Endodermal cell (in vitro differentiated cells): ENCODE data around the gene PELI2. TPM values are rescaled to one million over a fixed set of nuclear protein-coding genes. Genes with fewer than 3 reads are reported as not detected.

ENCODE experiments used
- DNase-seq: peaks from one replicate; pipeline ENCODE4 v3.0.0-alpha.2; 2017
- H3K27ac ChIP-seq: 2 replicates; pipeline ENCODE4 v1.5.1; 2013; ENCODE audit warnings: mild to moderate bottlenecking, low read depth, low read length, moderate library complexity
- H3K27me3 ChIP-seq: 2 replicates; pipeline ENCODE4 v1.6.1; 2013; ENCODE audit warnings: mild to moderate bottlenecking, low read length, moderate library complexity; ENCODE audit not compliant: insufficient read depth, control insufficient read depth, poor library complexity, severe bottlenecking
- H3K36me3 ChIP-seq: 2 replicates; pipeline ENCODE4 v1.7.0; 2013; ENCODE audit warnings: mild to moderate bottlenecking, low read length, moderate library complexity; ENCODE audit not compliant: control insufficient read depth, insufficient read depth
- H3K4me1 ChIP-seq: one replicate; pipeline ENCODE4 v1.7.0; 2013; ENCODE audit warnings: low read length; ENCODE audit not compliant: control insufficient read depth, insufficient read depth
- H3K4me3 ChIP-seq: 2 replicates; pipeline ENCODE4 v1.5.1; 2013; ENCODE audit warnings: mild to moderate bottlenecking, low read length, moderate library complexity
- H3K9ac ChIP-seq: 2 replicates; pipeline ENCODE4 v1.6.1; 2013; ENCODE audit warnings: mild to moderate bottlenecking, low read length, moderate library complexity; ENCODE audit not compliant: poor library complexity, severe bottlenecking; ENCODE audit errors: extremely low read depth
- H3K9me3 ChIP-seq: 2 replicates; pipeline ENCODE4 v1.6.1; 2013; ENCODE audit warnings: mild to moderate bottlenecking, low read length, moderate library complexity; ENCODE audit not compliant: control insufficient read depth
- H3K27ac Mint-ChIP-seq: 2 replicates; pipeline ENCODE4 v1.8.0; 2020; ENCODE audit warnings: mixed read lengths
- H3K27me3 Mint-ChIP-seq: 2 replicates; pipeline ENCODE4 v1.8.0; 2021; ENCODE audit warnings: mild to moderate bottlenecking, mixed read lengths; ENCODE audit not compliant: insufficient read depth
- H3K36me3 Mint-ChIP-seq: 2 replicates; pipeline ENCODE4 v1.8.0; 2020; ENCODE audit warnings: low read depth, mixed read lengths
- H3K4me1 Mint-ChIP-seq: 2 replicates; pipeline ENCODE4 v1.8.0; 2020; ENCODE audit warnings: mixed read lengths
- H3K4me3 Mint-ChIP-seq: 2 replicates; pipeline ENCODE4 v1.8.0; 2020; ENCODE audit warnings: mild to moderate bottlenecking, moderate library complexity, mixed read lengths
- H3K9me3 Mint-ChIP-seq: 2 replicates; pipeline ENCODE4 v1.8.0; 2020; ENCODE audit warnings: mild to moderate bottlenecking, mixed read lengths
- CTCF ChIP-seq: fragments of 200-600 bp; sonication (generic); conservative IDR thresholded peaks from 2 replicates; pipeline ENCODE4 v1.5.0; 2021; ENCODE audit warnings: antibody characterized with exemption, mild to moderate bottlenecking
- WGBS, 2 experiments: methylation state at CpG; one replicate each; pipeline versions ENCODE4 v1.1.5 to v1.1.7; 2013; ENCODE audit warnings: missing lambda C conversion rate in 2 of 2, mixed read lengths in 1 of 2; ENCODE audit not compliant: insufficient coverage in 1 of 2, insufficient read length in 1 of 2; 5-methylcytosine and 5-hydroxymethylcytosine counted together
- total RNA-seq, 2 donors: library from RNA; stranded (reverse); fragmentation: NEBNext Ultra II Directional in 1 of 2; extraction: Animal tissue kit (Norgen Biotek cat#: 25700) in 1 of 2; gene quantifications; 2 replicates in 1 of 2; 3 replicates in 1 of 2; pipeline ENCODE4 v1.2.1, GENCODE V29; 2021

PELI2 gene
- total RNA-seq, 2 donors from 2014 or later = 5.9 to 8.1 TPM

DNA sequence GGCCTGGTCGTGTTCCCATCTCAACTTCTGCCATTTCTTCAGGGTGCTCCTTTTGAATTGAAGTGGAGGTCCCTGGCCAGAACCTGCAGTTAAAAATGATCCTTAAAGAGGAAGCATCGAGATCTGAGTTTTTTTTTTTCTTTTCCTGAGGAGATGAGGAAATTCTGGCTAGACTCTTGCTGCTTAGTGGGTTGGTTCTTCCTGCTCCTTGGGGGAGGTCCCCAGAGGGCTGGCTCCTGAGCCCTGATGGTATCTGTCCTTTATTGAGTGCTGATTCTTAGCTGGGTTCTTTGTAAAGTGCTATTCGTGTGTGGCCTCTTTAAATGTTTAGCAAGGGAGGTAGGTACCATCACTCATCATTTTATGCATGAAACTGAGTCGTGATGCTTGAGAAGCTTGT is 11.7 kb downstream of the PELI2 start:
- no peaks in the 10 kb centered on the region for H3K36me3 Mint-ChIP-seq
- no peak overlapping the region for H3K27ac Mint-ChIP-seq
- peaks cover 4% of the 10 kb centered on the region for H3K27me3 Mint-ChIP-seq
- H3K4me1 ChIP-seq = no peaks in the 10 kb centered on the region
- H3K9me3 ChIP-seq = no peaks in the 10 kb centered on the region
- H3K27me3 ChIP-seq = no peaks in the 10 kb centered on the region
- H3K9ac ChIP-seq = no peak overlapping the region
- H3K4me3 Mint-ChIP-seq = no peak overlapping the region
- H3K36me3 ChIP-seq = no peaks in the 10 kb centered on the region
- no peak for TF ChIP-seq CTCF
- H3K4me1 Mint-ChIP-seq = peaks cover 19% of the 10 kb centered on the region
- H3K27ac ChIP-seq = no peak overlapping the region
- no peak overlapping the region for H3K4me3 ChIP-seq
- no peak for DNase-seq
- WGBS, 2 experiments = 73 to 83% methylated on average over 4 of the region's 4 CpGs
- no peaks in the 10 kb centered on the region for H3K9me3 Mint-ChIP-seq

DNA sequence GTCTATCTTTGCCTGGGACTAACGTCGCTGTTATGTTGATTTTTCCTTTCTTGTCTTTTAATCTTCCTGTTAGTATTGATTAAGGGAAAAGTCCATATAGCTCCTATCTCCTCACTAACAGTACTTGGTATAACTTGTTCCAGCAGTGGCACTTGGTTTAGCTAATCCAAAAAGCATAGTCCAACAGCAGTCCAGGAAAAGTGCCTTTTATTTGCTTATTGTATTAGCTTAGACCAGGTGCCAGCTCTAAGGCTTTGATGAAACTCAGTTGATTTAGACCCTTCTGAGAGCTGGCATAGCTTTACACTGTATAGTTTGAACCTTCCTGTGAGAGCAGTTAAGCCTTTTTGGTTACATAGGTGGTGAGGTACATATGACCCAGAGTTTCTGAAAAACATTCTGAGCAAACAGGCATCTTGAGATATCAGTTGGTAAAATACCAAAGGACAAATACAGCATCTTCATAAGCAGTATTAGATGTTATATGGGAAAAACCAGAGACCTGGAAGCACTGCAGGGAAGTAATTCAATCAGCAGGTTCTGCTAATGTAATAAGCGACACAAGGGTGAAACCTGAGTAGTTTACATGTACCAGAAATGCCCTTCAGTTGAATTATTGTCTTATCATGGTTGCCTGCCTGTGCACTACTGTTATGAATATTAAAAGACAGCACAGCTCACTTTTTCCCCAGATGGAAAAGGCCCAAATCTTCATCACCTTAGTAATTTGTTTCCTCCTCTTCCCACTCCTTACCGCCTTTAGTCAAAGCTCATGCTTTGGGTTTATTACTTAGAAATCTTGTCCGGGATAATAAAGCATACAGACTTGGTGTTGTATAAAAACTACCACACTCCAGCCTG is 13.0 kb downstream of the PELI2 start:
- Mint-ChIP-seq H3K4me1 (peaks cover 19% of the 10 kb centered on the region), H3K36me3 (no peaks in the 10 kb centered on the region), H3K9me3 (no peaks in the 10 kb centered on the region), H3K27ac (no peak overlapping the region), H3K27me3 (no peaks in the 10 kb centered on the region), H3K4me3 (no peak overlapping the region)
- TF ChIP-seq CTCF = no peak
- WGBS, 2 experiments = 96 to 100% methylated on average over 3 of the region's 5 CpGs
- Histone ChIP-seq H3K27me3 (no peaks in the 10 kb centered on the region), H3K4me1 (no peaks in the 10 kb centered on the region), H3K36me3 (no peaks in the 10 kb centered on the region), H3K9ac (no peak overlapping the region), H3K9me3 (no peaks in the 10 kb centered on the region), H3K27ac (no peak overlapping the region), H3K4me3 (no peak overlapping the region)
- DNase-seq = no peak

GRCh38 chr14:56131865-56132833 is 13.9 kb downstream of the PELI2 start:
- peaks cover 2% of the 10 kb centered on the region for H3K27me3 Mint-ChIP-seq
- H3K9me3 Mint-ChIP-seq = no peaks in the 10 kb centered on the region
- no peaks in the 10 kb centered on the region for H3K36me3 Mint-ChIP-seq
- Histone ChIP-seq H3K27me3 (no peaks in the 10 kb centered on the region), H3K9me3 (no peaks in the 10 kb centered on the region), H3K27ac (no peak overlapping the region), H3K4me3 (no peak overlapping the region), H3K36me3 (no peaks in the 10 kb centered on the region), H3K4me1 (no peaks in the 10 kb centered on the region), H3K9ac (no peak overlapping the region)
- H3K4me3 Mint-ChIP-seq = no peak overlapping the region
- peaks cover 19% of the 10 kb centered on the region for H3K4me1 Mint-ChIP-seq
- TF ChIP-seq CTCF = no peak
- no peak overlapping the region for H3K27ac Mint-ChIP-seq
- no peak for DNase-seq
- 67 to 79% methylated on average over 12 to 14 of the region's 14 CpGs for WGBS, 2 experiments
